Airway epithelial cell (primary cell): ENCODE measurements around the gene PTRH2. TPM values are rescaled to one million over a fixed set of nuclear protein-coding genes. Genes with fewer than 3 reads are reported as not detected.

ENCODE experiments used
- total RNA-seq: library from RNA; depleted of rRNA; stranded (reverse); fragments of >200 nt; gene quantifications from 2 replicates; pipeline ENCODE4 v1.2.3, GENCODE V29; 2015

The PTRH2 gene
- 35.8 and 57.5 TPM in 2 replicates for total RNA-seq

GRCh38 chr17:59707149-59707970, at the start of gene PTRH2, which contains the start of gene VMP1:
Gene PTRH2, minus strand, starts transcription at chr17:59707430. Its CDS starts 9,452 bp downstream, at chr17:59697978.
Gene VMP1, plus strand, starts transcription at chr17:59707654. Its CDS starts 23,793 bp downstream, at chr17:59731447.

Other genes starting within 250 kb of the PTRH2 start
- 22.9 and 25.5 TPM in 2 replicates for gene DHX40, start 141.8 kb downstream of the PTRH2 start, total RNA-seq
- gene CLTC, start 87.5 kb downstream of the PTRH2 start, total RNA-seq, result 220 and 230 TPM in 2 replicates
- 73.9 and 81.8 TPM in 2 replicates for gene VMP1, start 224 bp upstream of the PTRH2 start, total RNA-seq
- gene TUBD1, start 185.5 kb upstream of the PTRH2 start, total RNA-seq, result 9.8 and 10.2 TPM in 2 replicates
- 10.1 and 13.6 TPM in 2 replicates for gene RPS6KB1, start 185.7 kb upstream of the PTRH2 start, total RNA-seq